ENCODE measurements around the gene PRIMA1.

DNA sequence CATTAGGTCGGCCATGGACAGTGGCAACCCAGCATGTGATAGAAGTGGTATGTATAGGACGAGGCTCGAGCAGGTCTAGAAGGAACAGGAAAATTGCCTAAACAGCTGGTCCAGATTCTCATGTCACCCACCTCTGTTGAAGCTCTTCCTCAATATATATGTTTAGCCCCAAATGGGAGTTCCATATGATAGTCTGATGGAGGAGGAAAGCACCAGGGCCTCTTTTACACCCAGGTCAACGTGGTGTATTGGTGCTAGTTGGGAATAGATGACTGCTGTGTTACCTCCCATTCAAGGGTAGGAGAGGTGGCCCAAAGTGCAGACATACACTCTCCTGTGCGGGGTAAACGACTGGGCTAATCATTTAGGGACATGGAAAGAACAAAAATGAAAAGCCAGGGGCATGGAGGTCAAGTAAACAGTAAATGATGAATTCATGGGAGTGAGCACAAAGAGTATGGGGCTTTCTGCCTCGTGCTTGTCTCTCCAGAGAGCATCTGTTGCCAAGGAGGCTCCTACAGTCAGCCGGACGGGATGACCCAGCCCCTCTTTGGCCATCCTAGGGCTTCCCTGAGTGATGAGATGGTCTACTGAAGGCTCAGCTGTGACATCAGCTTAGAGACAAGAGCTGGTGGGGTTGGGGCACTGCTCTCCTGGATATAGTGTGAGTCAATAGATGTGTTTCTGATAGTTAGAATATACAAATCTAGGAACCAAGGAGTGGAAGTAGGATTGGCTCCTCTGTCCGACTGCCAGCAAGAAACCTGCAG, 5.5 kb upstream of the PRIMA1 start:
- TF ChIP-seq, protein P1, sequence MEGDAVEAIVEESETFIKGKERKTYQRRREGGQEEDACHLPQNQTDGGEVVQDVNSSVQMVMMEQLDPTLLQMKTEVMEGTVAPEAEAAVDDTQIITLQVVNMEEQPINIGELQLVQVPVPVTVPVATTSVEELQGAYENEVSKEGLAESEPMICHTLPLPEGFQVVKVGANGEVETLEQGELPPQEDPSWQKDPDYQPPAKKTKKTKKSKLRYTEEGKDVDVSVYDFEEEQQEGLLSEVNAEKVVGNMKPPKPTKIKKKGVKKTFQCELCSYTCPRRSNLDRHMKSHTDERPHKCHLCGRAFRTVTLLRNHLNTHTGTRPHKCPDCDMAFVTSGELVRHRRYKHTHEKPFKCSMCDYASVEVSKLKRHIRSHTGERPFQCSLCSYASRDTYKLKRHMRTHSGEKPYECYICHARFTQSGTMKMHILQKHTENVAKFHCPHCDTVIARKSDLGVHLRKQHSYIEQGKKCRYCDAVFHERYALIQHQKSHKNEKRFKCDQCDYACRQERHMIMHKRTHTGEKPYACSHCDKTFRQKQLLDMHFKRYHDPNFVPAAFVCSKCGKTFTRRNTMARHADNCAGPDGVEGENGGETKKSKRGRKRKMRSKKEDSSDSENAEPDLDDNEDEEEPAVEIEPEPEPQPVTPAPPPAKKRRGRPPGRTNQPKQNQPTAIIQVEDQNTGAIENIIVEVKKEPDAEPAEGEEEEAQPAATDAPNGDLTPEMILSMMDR (IDR thresholded peaks at IDR 0.05), result no peak
- TF ChIP-seq POLR2A (IDR thresholded peaks at IDR 0.05) (no peak), EP300 (IDR thresholded peaks at IDR 0.05) (no peak)

Data from tibial nerve (tissue), 4 donors.